Aorta (tissue), 5 donors: ENCODE measurements around the gene BTK. TPM values are rescaled to one million over a fixed set of nuclear protein-coding genes. Genes with fewer than 3 reads are reported as not detected.

ENCODE experiments used
- ATAC-seq: fragments of 200-7000 bp; cut with Tn5 transposase; one replicate; pipeline ENCODE4 v1.9.1; 2022; ENCODE audit warnings: moderate library complexity; ENCODE audit not compliant: low FRiP score
- DNase-seq, 2 donors: peaks; one replicate each; pipeline ENCODE4 v3.0.0-alpha.2; 2020
- H3K27ac ChIP-seq, 2 donors: one replicate each; pipeline ENCODE4 v1.5.1; 2013; ENCODE audit warnings: low read length in 2 of 2, mild to moderate bottlenecking in 2 of 2, moderate library complexity in 2 of 2, control low read depth in 1 of 2, inconsistent platforms in 1 of 2, low read depth in 1 of 2
- H3K27me3 ChIP-seq, 2 donors: one replicate each; pipeline ENCODE4 v1.6.1; 2013; ENCODE audit warnings: control low read depth in 1 of 2, low read length in 1 of 2, mild to moderate bottlenecking in 1 of 2, moderate library complexity in 1 of 2; ENCODE audit not compliant: insufficient read depth in 2 of 2, control insufficient read depth in 1 of 2
- H3K36me3 ChIP-seq, 2 donors: one replicate each; pipeline ENCODE4 v1.6.1; 2013; ENCODE audit warnings: control low read depth in 1 of 2, low read length in 1 of 2, mild to moderate bottlenecking in 1 of 2; ENCODE audit not compliant: insufficient read depth in 2 of 2, control insufficient read depth in 1 of 2
- H3K4me1 ChIP-seq, 2 donors: one replicate each; pipeline ENCODE4 v1.6.1; 2013; ENCODE audit warnings: low read length in 2 of 2, control low read depth in 1 of 2, mild to moderate bottlenecking in 1 of 2, moderate library complexity in 1 of 2; ENCODE audit not compliant: insufficient read depth in 2 of 2, control insufficient read depth in 1 of 2
- H3K4me3 ChIP-seq, 2 donors: one replicate each; pipeline ENCODE4 v1.5.1; 2013; ENCODE audit warnings: low read length in 2 of 2, control low read depth in 1 of 2, mild to moderate bottlenecking in 1 of 2
- H3K9me3 ChIP-seq: one replicate; pipeline ENCODE4 v1.6.1; 2013; ENCODE audit warnings: mild to moderate bottlenecking, low read length; ENCODE audit not compliant: control insufficient read depth
- WGBS, 2 donors: extraction: QIAGEN DNeasy Blood & Tissue Kit; methylation state at CpG; one replicate each; pipeline ENCODE4 v1.1.7; 2013; 5-methylcytosine and 5-hydroxymethylcytosine counted together
- intact Hi-C, 2 donors: fragments of 100-400 bp; cut with DNase I; formaldehyde crosslinking; loops; one replicate each; pipeline versions ENCODE4 v1.14.2 to v1.15.0; 2022
- polyA plus RNA-seq, 2 donors: library from polyadenylated mRNA; stranded (reverse); fragments of 200-250 nt; gene quantifications; one replicate each; pipeline ENCODE4 v1.2.3, GENCODE V29; 2013
- total RNA-seq, 2 donors: library from RNA; stranded (reverse); fragmentation: NEBNext Ultra II Directional; extraction: Animal tissue kit (Norgen Biotek cat#: 25700); gene quantifications; one replicate each; pipeline ENCODE4 v1.2.1, GENCODE V29; 2021
- donor health status: healthy with polysubstance abuse.
- donor health status: Bipolar disorder and iron deficiency.
- donor health status: DM: no; HTN: no; CAD: no.
- donor health status: DM: no; HTN: no; CAD: no.
- donor health status: DM: yes; HTN: yes; CAD: no.

BTK gene
- total and polyA plus RNA-seq, 4 donors = 3.7 to 21.0 (median 6.1) TPM

DNA sequence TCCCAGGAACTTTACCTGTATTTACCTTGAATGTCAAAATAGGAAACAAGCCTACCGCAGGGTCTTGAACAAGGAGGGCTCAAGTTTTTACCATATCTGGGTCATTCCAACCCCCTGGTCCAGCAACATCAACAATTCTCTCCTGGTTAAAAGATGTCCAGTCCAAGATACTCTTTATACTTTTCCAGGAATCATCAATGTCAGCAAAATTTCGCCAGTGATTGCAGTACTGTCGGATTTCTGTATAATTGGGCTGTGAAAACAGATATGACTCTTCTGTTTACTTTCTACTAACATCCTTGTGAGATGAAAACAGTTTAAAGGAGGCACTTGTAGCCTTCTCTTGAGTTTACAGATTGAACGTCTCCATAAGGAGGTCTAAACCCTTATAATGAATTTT is 12.7 kb upstream of the BTK start:
- no peaks in the 10 kb centered on the region for H3K36me3 ChIP-seq
- intact Hi-C loops = no loop called here

GRCh38 chrX:101397779-101398178 is 11.8 kb upstream of the BTK start:
- ATAC-seq (no peak), DNase-seq (no peak)
- H3K4me3 ChIP-seq = no peak overlapping the region
- no peaks in the 10 kb centered on the region for H3K27me3 ChIP-seq
- WGBS, 2 donors = 32 to 36% methylated on average over 4 of the region's 4 CpGs
- H3K27ac ChIP-seq = no peak overlapping the region
- intact Hi-C loops = no loop called here
- no peaks in the 10 kb centered on the region for H3K4me1 ChIP-seq
- H3K36me3 ChIP-seq = no peaks in the 10 kb centered on the region
- H3K9me3 ChIP-seq = no peaks in the 10 kb centered on the region

More for the DNA sequence above, 12.7 kb upstream of the BTK start:
- DNase-seq (no peak), ATAC-seq (no peak)
- no peaks in the 10 kb centered on the region for H3K9me3 ChIP-seq
- no peaks in the 10 kb centered on the region for H3K4me1 ChIP-seq
- H3K4me3 ChIP-seq = no peak overlapping the region
- no peak overlapping the region for H3K27ac ChIP-seq
- 73 to 91% methylated on average over 4 of the region's 4 CpGs for WGBS, 2 donors
- H3K27me3 ChIP-seq = no peaks in the 10 kb centered on the region

DNA sequence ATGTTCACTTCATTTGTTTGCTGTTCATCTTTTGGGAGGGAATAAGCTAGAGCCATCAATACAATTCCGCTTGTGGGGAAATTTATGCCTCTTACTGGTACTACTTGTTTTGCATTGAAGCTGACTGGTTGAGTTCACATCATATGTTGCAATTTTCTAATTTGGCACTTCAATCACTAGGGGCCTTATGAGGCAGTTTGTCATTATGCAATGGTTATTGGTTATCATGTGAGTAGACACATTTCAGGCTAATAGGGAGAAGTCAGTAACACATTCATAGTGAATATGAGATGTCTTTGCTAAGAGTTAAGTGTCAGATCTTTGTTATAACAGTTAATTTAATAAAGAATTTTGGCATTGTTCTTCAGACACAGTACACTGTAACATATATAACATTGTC is 9.8 kb upstream of the BTK start:
- H3K4me1 ChIP-seq = no peaks in the 10 kb centered on the region
- 88 to 94% methylated on average over 1 of the region's 1 CpG for WGBS, 2 donors
- no peaks in the 10 kb centered on the region for H3K27me3 ChIP-seq
- no peaks in the 10 kb centered on the region for H3K36me3 ChIP-seq
- no peak for DNase-seq
- H3K4me3 ChIP-seq = no peak overlapping the region
- H3K27ac ChIP-seq = no peak overlapping the region
- no peak for ATAC-seq
- intact Hi-C loops = no loop called here
- H3K9me3 ChIP-seq = no peaks in the 10 kb centered on the region

DNA sequence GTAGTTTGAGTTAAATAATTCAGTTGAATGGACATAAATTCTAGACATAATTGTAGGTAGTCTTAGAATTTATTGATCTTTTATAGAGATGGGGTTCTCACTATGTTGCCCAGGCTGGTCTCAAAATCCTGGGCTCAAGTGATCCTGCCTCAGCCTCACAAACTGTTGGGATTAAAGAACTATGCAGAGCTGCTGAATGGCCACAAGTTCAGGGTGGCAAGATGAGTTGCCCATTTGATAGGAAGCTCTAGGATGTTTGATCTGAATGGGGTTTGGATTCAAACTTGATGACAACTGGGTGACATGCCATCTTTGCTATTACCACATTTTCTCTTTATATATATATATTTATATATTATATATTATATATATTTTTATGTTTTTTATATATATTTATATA is 8.4 kb upstream of the BTK start:
- intact Hi-C loops = no loop called here
- no peaks in the 10 kb centered on the region for H3K27me3 ChIP-seq

DNA sequence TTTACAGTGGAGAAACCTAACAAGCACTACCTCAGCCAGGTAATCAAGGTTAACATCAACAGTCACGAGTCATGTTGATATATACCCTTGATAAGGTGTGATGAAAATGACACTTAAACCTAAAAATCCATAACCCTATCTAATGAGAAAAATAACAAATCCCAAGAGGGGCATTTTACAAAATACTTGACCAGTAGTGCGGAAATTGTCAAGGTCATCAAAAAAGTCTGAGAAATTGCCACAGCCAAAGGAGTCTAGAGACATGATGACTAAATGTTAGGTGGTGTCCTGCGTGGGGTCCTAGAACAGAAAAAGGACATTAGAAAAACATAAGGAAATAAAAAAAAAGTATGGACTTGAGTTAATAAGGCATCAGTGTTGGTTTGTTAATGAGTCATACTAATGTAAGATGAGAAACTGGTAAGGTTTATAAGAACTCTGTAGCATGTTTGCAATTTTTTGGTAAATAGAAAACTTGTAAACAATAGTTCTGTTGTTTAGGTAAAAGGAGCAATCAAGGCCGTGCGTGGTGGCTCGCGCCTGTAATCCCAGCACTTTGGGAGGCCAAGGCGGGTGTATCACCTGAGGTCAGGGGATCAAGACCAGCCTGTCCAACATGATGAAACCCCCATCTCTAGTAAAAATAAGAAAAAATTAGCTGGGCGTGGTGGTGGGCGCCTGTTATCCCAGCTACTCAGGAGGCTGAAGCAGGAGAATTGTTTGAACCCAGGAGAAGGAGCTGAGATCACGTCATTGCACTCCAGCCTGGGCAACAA is 7.7 kb upstream of the BTK start:
- Histone ChIP-seq H3K27ac (no peak overlapping the region), H3K4me3 (no peak overlapping the region), H3K27me3 (no peaks in the 10 kb centered on the region), H3K9me3 (no peaks in the 10 kb centered on the region), H3K36me3 (no peaks in the 10 kb centered on the region), H3K4me1 (no peaks in the 10 kb centered on the region)
- ATAC-seq (no peak), DNase-seq (no peak)
- 81 to 84% methylated on average over 11 of the region's 11 CpGs for WGBS, 2 donors
- intact Hi-C loops = no loop called here

More for the DNA sequence above, 8.4 kb upstream of the BTK start:
- Histone ChIP-seq H3K4me3 (no peak overlapping the region), H3K36me3 (no peaks in the 10 kb centered on the region), H3K27ac (no peak overlapping the region), H3K9me3 (no peaks in the 10 kb centered on the region), H3K4me1 (no peaks in the 10 kb centered on the region)
- no peak for DNase-seq
- no peak for ATAC-seq

DNA sequence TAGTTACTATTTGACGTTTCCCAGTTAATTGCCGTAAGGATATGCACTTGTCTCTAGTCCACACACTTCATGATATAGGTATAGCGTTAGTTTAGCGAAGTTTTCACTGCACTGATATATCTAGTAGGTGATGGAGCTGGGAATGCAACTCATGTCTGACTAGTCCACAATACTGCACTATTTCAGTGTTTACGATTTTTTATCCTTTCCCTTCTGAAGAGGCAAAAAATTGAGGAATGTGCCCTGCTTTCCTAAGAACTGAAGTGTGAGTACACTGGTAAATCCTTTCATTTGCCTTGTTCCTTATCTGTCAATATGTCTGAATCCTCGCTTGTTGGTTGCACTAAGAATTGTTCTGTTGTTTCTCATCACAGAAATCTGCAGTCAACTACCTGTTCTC is 5.8 kb upstream of the BTK start:
- 56 to 76% methylated on average over 6 of the region's 6 CpGs for WGBS, 2 donors
- Histone ChIP-seq H3K4me3 (no peak overlapping the region), H3K9me3 (no peaks in the 10 kb centered on the region), H3K27me3 (no peaks in the 10 kb centered on the region), H3K4me1 (no peaks in the 10 kb centered on the region), H3K27ac (no peak overlapping the region), H3K36me3 (no peaks in the 10 kb centered on the region)
- intact Hi-C loops = no loop called here
- ATAC-seq (no peak), DNase-seq (no peak)

GRCh38 chrX:101390664-101391525 is 4.9 kb upstream of the BTK start, which contains the start of gene RPL36A:
RPL36A (plus strand) TSS chrX:101391011; CDS start chrX:101391044, 33 bp downstream.
- no peaks in the 10 kb centered on the region for H3K36me3 ChIP-seq
- 1 to 28% methylated on average over 46 to 47 of the region's 47 CpGs for WGBS, 2 donors
- DNase-seq = peak; percentile 91 to 94
- H3K4me3 ChIP-seq = peak within 1 kb of the TSS; percentile 22 to 43
- peak within 1 kb of the TSS in 1 of 2 donors; percentile 74 for H3K27ac ChIP-seq
- peak; percentile 95 for ATAC-seq
- no peaks in the 10 kb centered on the region for H3K4me1 ChIP-seq
- no peaks in the 10 kb centered on the region for H3K27me3 ChIP-seq
- intact Hi-C loops = no loop called here
- no peaks in the 10 kb centered on the region for H3K9me3 ChIP-seq

GRCh38 chrX:101388604-101389003 is 2.6 kb upstream of the BTK start:
- intact Hi-C loops = no loop called here
- Histone ChIP-seq H3K27ac (no peak overlapping the region), H3K4me3 (no peak overlapping the region), H3K4me1 (peaks cover 0 to 1% of the 10 kb centered on the region in 2 donors), H3K27me3 (no peaks in the 10 kb centered on the region), H3K9me3 (no peaks in the 10 kb centered on the region), H3K36me3 (no peaks in the 10 kb centered on the region)
- ATAC-seq = no peak
- DNase-seq = no peak
- 84 to 85% methylated on average over 3 of the region's 3 CpGs for whole genome bisulfite sequencing, 2 donors

- intact Hi-C loops = no loop called here
- no peak for ATAC-seq
- Histone ChIP-seq H3K9me3 (no peaks in the 10 kb centered on the region), H3K4me3 (no peak overlapping the region), H3K27ac (no peak overlapping the region), H3K36me3 (no peaks in the 10 kb centered on the region), H3K27me3 (no peaks in the 10 kb centered on the region), H3K4me1 (peaks cover 0 to 2% of the 10 kb centered on the region in 2 donors)
- no peak for DNase-seq
- 68 to 70% methylated on average over 6 of the region's 6 CpGs for WGBS, 2 donors
Measured at GRCh38 chrX:101386542-101386885, 523 bp upstream of the BTK start.
